B cell (primary cell): ENCODE measurements around the gene OAT. TPM values are rescaled to one million over a fixed set of nuclear protein-coding genes. Genes with fewer than 3 reads are reported as not detected.

Source experiments
- ATAC-seq: fragments of 200-7000 bp; cut with Tn5 transposase; one replicate; pipeline ENCODE4 v1.10.0; 2021; ENCODE audit warnings: low read depth, mild to moderate bottlenecking, moderate number of reproducible peaks, moderate library complexity
- CTCF ChIA-PET: fragments of 350-600 bp; sonication (Branson Sonifier 250); formaldehyde crosslinking; loops from one replicate; lab custom pipeline; 2021; ENCODE audit warnings: antibody characterized with exemption, inconsistent platforms; lab: Charles Lee
- POLR2A ChIA-PET: fragments of 350-600 bp; sonication (Branson Sonifier 250); formaldehyde crosslinking; loops from one replicate; lab custom pipeline; 2021; ENCODE audit warnings: antibody characterized with exemption; lab: Charles Lee
- DNase-seq: peaks from one replicate; pipeline ENCODE4 v3.0.0; 2013
- H2AFZ ChIP-seq: 2 replicates; pipeline ENCODE4 v1.6.1; 2012; ENCODE audit warnings: mild to moderate bottlenecking, low read depth, low read length; ENCODE audit not compliant: insufficient read depth, poor library complexity, severe bottlenecking
- H3K27ac ChIP-seq, 2 donors: 1 replicate in 1 of 2; 2 replicates in 1 of 2; pipeline ENCODE4 v1.5.1; 2012 to 2013; ENCODE audit warnings: low read length in 2 of 2, mild to moderate bottlenecking in 2 of 2, moderate library complexity in 1 of 2
- H3K27me3 ChIP-seq, 4 experiments: fragments of 200-600 bp in 1 of 4; sonication (generic) in 1 of 4; replicated peaks in 1 of 4; 1 replicate in 2 of 4; 2 replicates in 2 of 4; pipeline versions ENCODE4 v1.6.1 to v1.7.0; 2013 to 2016; ENCODE audit warnings: low read length in 3 of 4, mild to moderate bottlenecking in 2 of 4, mixed read lengths in 1 of 4, moderate library complexity in 1 of 4; ENCODE audit not compliant: insufficient read depth in 4 of 4, control insufficient read depth in 3 of 4; ENCODE audit errors: control extremely low read depth in 1 of 4
- H3K36me3 ChIP-seq, 2 experiments: replicated peaks in 1 of 2; 1 replicate in 1 of 2; 2 replicates in 1 of 2; pipeline versions ENCODE4 v1.6.1 to v1.7.1; 2013; ENCODE audit warnings: low read length in 1 of 2; ENCODE audit not compliant: insufficient read depth in 2 of 2, control insufficient read depth in 1 of 2; ENCODE audit errors: control extremely low read depth in 1 of 2, extremely low read depth in 1 of 2
- H3K4me1 ChIP-seq, 2 donors: fragments of 200-600 bp in 1 of 2; sonication (generic) in 1 of 2; 1 replicate in 1 of 2; 2 replicates in 1 of 2; pipeline versions ENCODE4 v1.5.1 to v1.6.1; 2013 to 2017; ENCODE audit warnings: low read length in 2 of 2; ENCODE audit not compliant: control insufficient read depth in 2 of 2, insufficient read depth in 2 of 2
- H3K4me2 ChIP-seq: replicated peaks from 2 replicates; pipeline ENCODE3; 2012; ENCODE audit warnings: mild to moderate bottlenecking, low read depth, low read length; ENCODE audit not compliant: poor library complexity, severe bottlenecking
- H3K4me3 ChIP-seq, 5 experiments: fragments of 200-600 bp in 1 of 5; sonication (generic) in 1 of 5; 1 replicate in 3 of 5; 2 replicates in 2 of 5; pipeline versions ENCODE4 v1.5.1 to v1.7.0; 2011 to 2016; ENCODE audit warnings: low read length in 4 of 5, mild to moderate bottlenecking in 4 of 5, low read depth in 2 of 5, control low read depth in 1 of 5, moderate library complexity in 1 of 5; ENCODE audit not compliant: insufficient read depth in 1 of 5; ENCODE audit errors: control extremely low read depth in 1 of 5, extremely low read depth in 1 of 5
- H3K79me2 ChIP-seq: fragments of 200-600 bp; sonication (generic); one replicate; pipeline ENCODE4 v1.6.0; 2016; ENCODE audit warnings: low read length; ENCODE audit not compliant: control insufficient read depth, insufficient read depth
- H3K9ac ChIP-seq: fragments of 200-600 bp; sonication (generic); 2 replicates; pipeline ENCODE4 v1.6.1; 2017; ENCODE audit warnings: mild to moderate bottlenecking, low read length, moderate library complexity
- H3K9me3 ChIP-seq, 3 donors: one replicate each; pipeline versions ENCODE4 v1.6.1 to v1.7.1; 2013; ENCODE audit warnings: low read length in 2 of 3; ENCODE audit not compliant: control insufficient read depth in 2 of 3, insufficient read depth in 1 of 3; ENCODE audit errors: control extremely low read depth in 1 of 3
- H4K20me1 ChIP-seq: 2 replicates; pipeline ENCODE4 v1.6.0; 2012; ENCODE audit warnings: mild to moderate bottlenecking, low read length; ENCODE audit not compliant: insufficient read depth, control insufficient read depth, poor library complexity, severe bottlenecking
- H3K27ac Mint-ChIP-seq: one replicate; pipeline ENCODE4 v1.8.0; 2021; ENCODE audit warnings: mixed read lengths
- H3K27me3 Mint-ChIP-seq: one replicate; pipeline ENCODE4 v1.8.0; 2021; ENCODE audit warnings: mixed read lengths
- H3K4me1 Mint-ChIP-seq: one replicate; pipeline ENCODE4 v1.8.0; 2021; ENCODE audit warnings: mixed read lengths
- H3K4me3 Mint-ChIP-seq: one replicate; pipeline ENCODE4 v1.8.0; 2021; ENCODE audit warnings: mixed read lengths
- H3K9me3 Mint-ChIP-seq: one replicate; pipeline ENCODE4 v1.8.0; 2022; ENCODE audit warnings: mixed read lengths; ENCODE audit not compliant: insufficient read depth
- EZH2 ChIP-seq: IDR thresholded peaks from 2 replicates; pipeline ENCODE4 v1.6.1; 2012; ENCODE audit warnings: borderline replicate concordance, low read depth, mild to moderate bottlenecking, moderate library complexity, low read length; ENCODE audit not compliant: insufficient read depth, poor library complexity, severe bottlenecking
- WGBS: methylation state at CpG from one replicate; pipeline ENCODE4 v1.1.5; 2013; ENCODE audit warnings: missing lambda C conversion rate; ENCODE audit not compliant: insufficient coverage; 5-methylcytosine and 5-hydroxymethylcytosine counted together
- intact Hi-C: fragments of 100-400 bp; cut with micrococcal nuclease; formaldehyde crosslinking; loops from one replicate; pipeline ENCODE4 v1.10.0; 2022
- polyA plus RNA-seq: library from polyadenylated mRNA; depleted of rRNA; stranded (reverse); fragments of >200 nt; gene quantifications from 2 replicates; pipeline ENCODE4 v1.2.3, GENCODE V29; 2012
- total RNA-seq, 2 donors: library from RNA; stranded (reverse); fragments of 120-200 nt in 1 of 2; gene quantifications; 1 replicate in 1 of 2; 2 replicates in 1 of 2; pipeline versions ENCODE4 v1.2.3 to v1.2.4, GENCODE V29; 2013 to 2022
- TF ChIP-seq, protein P1 (sequence below): fragments of 200-600 bp; IDR thresholded peaks from one replicate; pipeline ENCODE4 v1.8.0; 2022; ENCODE audit warnings: antibody characterized with exemption, mild to moderate bottlenecking

Gene OAT
- total and polyA plus RNA-seq, 2 donors (not counting 1 experiment from before 2014, with no cell fraction given) = 13.9 to 20.1 TPM

DNA sequence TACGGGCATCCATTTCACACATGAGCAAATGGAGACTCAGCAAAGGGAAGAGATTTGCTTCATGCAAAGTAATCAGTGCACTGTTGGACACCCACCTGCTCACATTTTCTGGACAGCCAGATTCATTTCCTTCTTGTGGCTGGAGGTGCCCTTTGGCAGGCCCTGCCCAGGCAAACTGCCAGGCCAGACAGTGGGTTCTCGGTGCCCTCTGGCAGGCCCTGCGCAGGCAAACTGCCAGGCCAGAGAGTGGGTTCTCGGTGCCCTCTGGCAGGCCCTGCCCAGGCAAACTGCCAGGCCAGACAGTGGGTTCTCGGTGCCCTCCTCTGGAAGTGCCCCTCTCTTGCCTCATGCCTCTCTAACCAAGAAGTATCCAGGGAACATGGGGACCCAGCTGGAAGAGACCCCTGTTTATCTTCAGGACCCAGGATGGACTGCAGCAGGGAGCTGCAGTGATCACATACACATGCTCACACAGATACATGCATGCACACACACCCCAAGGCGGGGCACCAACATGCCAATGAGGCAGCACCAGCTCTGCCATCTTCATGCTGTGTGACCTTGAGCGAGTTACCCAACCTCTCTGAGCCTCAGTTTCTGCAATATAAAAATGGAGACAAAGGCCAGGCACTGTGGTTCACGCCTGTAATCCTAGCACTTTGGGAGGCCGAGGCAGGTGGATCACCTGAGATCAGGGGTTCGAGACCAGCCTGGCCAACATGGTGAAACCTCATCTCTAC lies 67.1 kb downstream of the OAT start:
- no peak overlapping the region for H3K27ac ChIP-seq
- peaks cover 3% of the 10 kb centered on the region for H3K27me3 Mint-ChIP-seq
- no peak overlapping the region for H3K4me3 Mint-ChIP-seq
- H3K9me3 Mint-ChIP-seq = no peaks in the 10 kb centered on the region
- no peak for ATAC-seq
- H3K4me2 ChIP-seq = no peak overlapping the region
- ChIA-PET POLR2A (no interaction called here), CTCF (interaction anchor here (0.7 kb wide), 1 partner anchor 39 kb away, joined by 3 read pairs; no protein-coding TSS in a partner anchor)
- no peak overlapping the region for H2AFZ ChIP-seq
- H3K36me3 ChIP-seq = no peaks in the 10 kb centered on the region
- no peak overlapping the region for H3K9ac ChIP-seq
- TF ChIP-seq, protein P1, sequence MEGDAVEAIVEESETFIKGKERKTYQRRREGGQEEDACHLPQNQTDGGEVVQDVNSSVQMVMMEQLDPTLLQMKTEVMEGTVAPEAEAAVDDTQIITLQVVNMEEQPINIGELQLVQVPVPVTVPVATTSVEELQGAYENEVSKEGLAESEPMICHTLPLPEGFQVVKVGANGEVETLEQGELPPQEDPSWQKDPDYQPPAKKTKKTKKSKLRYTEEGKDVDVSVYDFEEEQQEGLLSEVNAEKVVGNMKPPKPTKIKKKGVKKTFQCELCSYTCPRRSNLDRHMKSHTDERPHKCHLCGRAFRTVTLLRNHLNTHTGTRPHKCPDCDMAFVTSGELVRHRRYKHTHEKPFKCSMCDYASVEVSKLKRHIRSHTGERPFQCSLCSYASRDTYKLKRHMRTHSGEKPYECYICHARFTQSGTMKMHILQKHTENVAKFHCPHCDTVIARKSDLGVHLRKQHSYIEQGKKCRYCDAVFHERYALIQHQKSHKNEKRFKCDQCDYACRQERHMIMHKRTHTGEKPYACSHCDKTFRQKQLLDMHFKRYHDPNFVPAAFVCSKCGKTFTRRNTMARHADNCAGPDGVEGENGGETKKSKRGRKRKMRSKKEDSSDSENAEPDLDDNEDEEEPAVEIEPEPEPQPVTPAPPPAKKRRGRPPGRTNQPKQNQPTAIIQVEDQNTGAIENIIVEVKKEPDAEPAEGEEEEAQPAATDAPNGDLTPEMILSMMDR = no peak
- no peak for TF ChIP-seq EZH2
- intact Hi-C loops = no loop called here
- no peaks in the 10 kb centered on the region for H4K20me1 ChIP-seq
- H3K79me2 ChIP-seq = no peaks in the 10 kb centered on the region
- 86% methylated on average over 9 of the region's 10 CpGs for WGBS
- DNase-seq = no peak
- peaks cover 11% of the 10 kb centered on the region for H3K4me1 Mint-ChIP-seq
- H3K4me3 ChIP-seq = no peak overlapping the region
- no peaks in the 10 kb centered on the region for H3K9me3 ChIP-seq
- H3K4me1 ChIP-seq = peaks cover 8 to 9% of the 10 kb centered on the region in 2 donors
- no peak overlapping the region for H3K27ac Mint-ChIP-seq
- H3K27me3 ChIP-seq = peaks cover 0 to 2% (median 0%) of the 10 kb centered on the region in 4 experiments

DNA sequence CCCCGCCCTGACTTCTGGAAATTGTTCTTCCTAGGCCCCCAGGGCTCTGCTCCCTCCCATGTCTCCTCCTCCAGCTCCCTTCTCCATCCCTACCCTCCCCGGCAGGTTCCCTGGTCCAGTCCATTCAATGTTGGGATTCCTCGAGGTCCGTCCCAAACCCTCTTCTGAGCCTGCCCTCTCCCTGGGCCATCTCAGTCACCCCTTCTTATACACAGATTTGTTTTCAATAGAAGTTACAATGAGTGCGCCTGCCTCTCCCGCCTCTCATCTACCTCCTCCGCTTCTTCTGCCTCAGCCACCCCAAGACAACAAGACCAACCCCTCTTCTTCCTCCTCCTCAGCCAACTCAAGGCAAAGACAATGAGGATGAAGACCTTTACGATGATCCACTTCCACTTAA lies 67.9 kb downstream of the OAT start:
- CTCF ChIA-PET = no interaction called here
- intact Hi-C loops = no loop called here
- TF ChIP-seq, protein P1 = no peak
- TF ChIP-seq EZH2 = no peak
- no peak for ATAC-seq
- H3K36me3 ChIP-seq = no peaks in the 10 kb centered on the region
- H3K4me1 ChIP-seq = peaks cover 8 to 9% of the 10 kb centered on the region in 2 donors
- 93% methylated on average over 6 of the region's 8 CpGs for WGBS
- DNase-seq = no peak
- no peaks in the 10 kb centered on the region for H3K9me3 ChIP-seq
- Mint-ChIP-seq H3K27ac (no peak overlapping the region), H3K27me3 (no peaks in the 10 kb centered on the region), H3K9me3 (no peaks in the 10 kb centered on the region), H3K4me1 (peaks cover 11% of the 10 kb centered on the region), H3K4me3 (no peak overlapping the region)
- H3K79me2 ChIP-seq = no peaks in the 10 kb centered on the region
- H2AFZ ChIP-seq = no peak overlapping the region
- no peak overlapping the region for H3K27ac ChIP-seq
- H3K4me3 ChIP-seq = no peak overlapping the region
- no peak overlapping the region for H3K9ac ChIP-seq
- no peak overlapping the region for H3K4me2 ChIP-seq
- POLR2A ChIA-PET = no interaction called here
- H3K27me3 ChIP-seq = peaks cover 0 to 2% (median 0%) of the 10 kb centered on the region in 4 experiments
- H4K20me1 ChIP-seq = no peaks in the 10 kb centered on the region
